ENCODE measurements around the gene MRNIP. TPM values are rescaled to one million over a fixed set of nuclear protein-coding genes. Genes with fewer than 3 reads are reported as not detected.

Gene MRNIP
- total RNA-seq, 1 experiment from 2014 or later: 36.2 TPM

DNA sequence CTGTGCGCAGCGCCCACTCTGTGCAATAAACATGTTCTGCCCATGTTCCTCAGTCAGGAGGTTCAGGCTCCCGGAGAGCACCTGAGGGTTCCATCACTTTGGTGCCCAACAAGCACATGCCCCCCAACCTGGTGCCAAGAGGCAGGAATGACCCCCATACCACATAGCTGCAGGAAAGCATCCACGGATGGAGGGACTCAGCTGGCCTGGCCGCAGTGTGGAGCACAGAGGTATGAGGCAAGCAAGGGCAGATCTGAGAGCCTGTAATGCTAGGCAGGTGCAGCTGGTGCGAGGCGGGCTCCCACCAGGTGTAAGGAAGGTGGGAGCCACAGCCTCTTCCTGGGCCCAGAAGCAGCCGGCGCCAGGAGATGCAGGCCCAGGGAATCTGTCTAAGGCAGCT is 4.3 kb upstream of the MRNIP start:
- Histone ChIP-seq H2AFZ (ENCODE audit: low read depth, low read length, poor library complexity, severe bottlenecking) (no peak overlapping the region), H3K9ac (ENCODE audit: low read length) (no peak overlapping the region), H3K9me3 (ENCODE audit: control insufficient read depth in 1 of 2, insufficient read depth in 1 of 2, low read depth in 1 of 2, low read length in 2 of 2) (no peaks in the 10 kb centered on the region), H3K4me3 (replicated peaks in 1 of 2; ENCODE audit: low read depth in 1 of 2, low read length in 2 of 2) (no peak overlapping the region), H3K4me1 (ENCODE audit: control insufficient read depth in 1 of 2, insufficient read depth in 2 of 2, low read length in 2 of 2) (peaks cover 0 to 7% of the 10 kb centered on the region in 2 experiments; a peak in 1 of 4 replicates), H4K20me1 (ENCODE audit: insufficient read depth) (no peaks in the 10 kb centered on the region), H3K9me2 (ENCODE audit: insufficient read depth) (no peaks in the 10 kb centered on the region), H3K4me2 (ENCODE audit: low read length) (no peak overlapping the region), H3K79me2 (ENCODE audit: insufficient read depth, low read length) (peaks cover 2% of the 10 kb centered on the region; the same call in 1 of the 2 replicates), H3K36me3 (ENCODE audit: control insufficient read depth in 1 of 2, insufficient read depth in 2 of 2, low read length in 2 of 2) (peaks cover 11 to 15% of the 10 kb centered on the region in 2 experiments; a peak in 3 of 4 replicates), H3K27me3 (ENCODE audit: insufficient read depth, low read length) (no peaks in the 10 kb centered on the region), H3K27ac (ENCODE audit: low read depth, low read length) (no peak overlapping the region)
- RAD21 ChIA-PET (ENCODE audit: low non-redundant PET in 1 of 2, low total read pairs in 2 of 2, uncharacterized antibody in 2 of 2, unreplicated experiment in 2 of 2): no interaction called here
- TF ChIP-seq ELF1 (IDR thresholded peaks at IDR 0.05; ENCODE audit: borderline replicate concordance, low read depth) (no peak), SIN3A (IDR thresholded peaks at IDR 0.05; ENCODE audit: low read depth) (no peak), JUND (IDR thresholded peaks at IDR 0.05) (no peak), REST (IDR thresholded peaks at IDR 0.05; ENCODE audit: low read depth) (no peak), RAD21 (IDR thresholded peaks at IDR 0.05; ENCODE audit: low read depth) (no peak), CBX3 (IDR thresholded peaks at IDR 0.05; ENCODE audit: low read depth) (no peak)
- TF ChIP-seq, protein P1, sequence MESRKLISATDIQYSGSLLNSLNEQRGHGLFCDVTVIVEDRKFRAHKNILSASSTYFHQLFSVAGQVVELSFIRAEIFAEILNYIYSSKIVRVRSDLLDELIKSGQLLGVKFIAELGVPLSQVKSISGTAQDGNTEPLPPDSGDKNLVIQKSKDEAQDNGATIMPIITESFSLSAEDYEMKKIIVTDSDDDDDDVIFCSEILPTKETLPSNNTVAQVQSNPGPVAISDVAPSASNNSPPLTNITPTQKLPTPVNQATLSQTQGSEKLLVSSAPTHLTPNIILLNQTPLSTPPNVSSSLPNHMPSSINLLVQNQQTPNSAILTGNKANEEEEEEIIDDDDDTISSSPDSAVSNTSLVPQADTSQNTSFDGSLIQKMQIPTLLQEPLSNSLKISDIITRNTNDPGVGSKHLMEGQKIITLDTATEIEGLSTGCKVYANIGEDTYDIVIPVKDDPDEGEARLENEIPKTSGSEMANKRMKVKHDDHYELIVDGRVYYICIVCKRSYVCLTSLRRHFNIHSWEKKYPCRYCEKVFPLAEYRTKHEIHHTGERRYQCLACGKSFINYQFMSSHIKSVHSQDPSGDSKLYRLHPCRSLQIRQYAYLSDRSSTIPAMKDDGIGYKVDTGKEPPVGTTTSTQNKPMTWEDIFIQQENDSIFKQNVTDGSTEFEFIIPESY (IDR thresholded peaks at IDR 0.05; ENCODE audit: extremely low read depth, insufficient replicate concordance, low read length): no peak
- BruUV-seq (replicated peaks): no TSS peak
- no peak for DNase-seq (ENCODE audit: low read depth, low spot score)
- POLR2A ChIA-PET: no interaction called here
- CTCF ChIA-PET: no interaction called here
- no peak for ATAC-seq
- intact Hi-C loops (cut with micrococcal nuclease): no loop called here
